Kidney (tissue), 14 donors: ENCODE measurements around the gene C17orf107. TPM values are rescaled to one million over a fixed set of nuclear protein-coding genes. Genes with fewer than 3 reads are reported as not detected.
A peak's percentile ranks its signal among the peaks of the same experiment; 100 is the strongest.

Experiments
- DNase-seq, 5 donors: peaks; one replicate each; pipeline ENCODE4 v3.0.0-alpha.2; 2013 to 2020
- FAIRE-seq: peaks from 2 replicates; lab custom pipeline; 2012; peaks lifted over from hg19 to GRCh38; lab: Jason Lieb, UNC
- H3K27ac ChIP-seq, 2 donors: one replicate each; pipeline ENCODE4 v1.7.0; 2013; ENCODE audit warnings: low read depth in 2 of 2, low read length in 2 of 2, inconsistent platforms in 1 of 2
- H3K27me3 ChIP-seq: one replicate; pipeline ENCODE4 v1.7.1; 2013; ENCODE audit warnings: low read length, inconsistent platforms; ENCODE audit not compliant: control insufficient read depth, insufficient read depth
- H3K36me3 ChIP-seq, 3 donors: one replicate each; pipeline versions ENCODE4 v1.7.0 to v1.7.1; 2013; ENCODE audit warnings: low read length in 3 of 3, control low read depth in 1 of 3, inconsistent platforms in 1 of 3; ENCODE audit not compliant: insufficient read depth in 3 of 3, control insufficient read depth in 2 of 3
- H3K4me1 ChIP-seq, 3 donors: one replicate each; pipeline versions ENCODE4 v1.7.0 to v1.7.1; 2013; ENCODE audit warnings: low read length in 3 of 3, inconsistent platforms in 1 of 3, low read depth in 1 of 3; ENCODE audit not compliant: control insufficient read depth in 2 of 3, insufficient read depth in 2 of 3
- H3K4me3 ChIP-seq, 3 donors: one replicate each; pipeline versions ENCODE4 v1.7.0 to v1.8.1; 2013; ENCODE audit warnings: low read length in 3 of 3, control low read depth in 1 of 3, inconsistent platforms in 1 of 3
- H3K9ac ChIP-seq, 3 donors: one replicate each; pipeline versions ENCODE4 v1.7.0 to v1.7.1; 2013; ENCODE audit warnings: low read length in 3 of 3, control low read depth in 1 of 3, inconsistent platforms in 1 of 3
- H3K9me3 ChIP-seq, 3 donors: one replicate each; pipeline versions ENCODE4 v1.7.0 to v1.7.1; 2013; ENCODE audit warnings: low read length in 3 of 3, control low read depth in 1 of 3, inconsistent platforms in 1 of 3; ENCODE audit not compliant: control insufficient read depth in 2 of 3, insufficient read depth in 1 of 3
- intact Hi-C: fragments of 100-400 bp; cut with DNase I; formaldehyde crosslinking; loops from one replicate; pipeline ENCODE4 v1.11.1; 2022
- polyA plus RNA-seq: library from polyadenylated mRNA; stranded (reverse); fragments of 350-450 nt; fragmentation: Illumina TruSeq; extraction: RNeasy Lipid Tissue Mini Kit (QIAGEN cat#74804); gene quantifications from one replicate; pipeline ENCODE4 v1.2.3, GENCODE V29; 2014; ENCODE audit warnings: low read depth, low replicate concordance; ENCODE audit not compliant: insufficient read depth
- total RNA-seq: library from RNA; stranded (reverse); fragmentation: NEBNext Ultra II Directional; extraction: Animal tissue kit (Norgen Biotek cat#: 25700); gene quantifications from one replicate; pipeline ENCODE4 v1.2.1, GENCODE V29; 2021
- TF ChIP-seq, protein P1 (sequence below): IDR thresholded peaks from 3 replicates; pipeline ENCODE4 v1.5.1; 2012; ENCODE audit warnings: mild to moderate bottlenecking, moderate library complexity, borderline replicate concordance; ENCODE audit not compliant: insufficient read depth; ENCODE audit errors: extremely low read depth
- donor health status: control.
- donor health status: control.
- donor health status: control.
- donor health status: control.
- donor health status: control.
- donor health status: DM: yes; HTN: yes; CAD: no.
- donor health status: Normal renal cell carcinoma (clear cell type).

Gene C17orf107
- total and polyA plus RNA-seq, 2 donors from 2014 or later: 2.5 to 4.4 TPM

DNA sequence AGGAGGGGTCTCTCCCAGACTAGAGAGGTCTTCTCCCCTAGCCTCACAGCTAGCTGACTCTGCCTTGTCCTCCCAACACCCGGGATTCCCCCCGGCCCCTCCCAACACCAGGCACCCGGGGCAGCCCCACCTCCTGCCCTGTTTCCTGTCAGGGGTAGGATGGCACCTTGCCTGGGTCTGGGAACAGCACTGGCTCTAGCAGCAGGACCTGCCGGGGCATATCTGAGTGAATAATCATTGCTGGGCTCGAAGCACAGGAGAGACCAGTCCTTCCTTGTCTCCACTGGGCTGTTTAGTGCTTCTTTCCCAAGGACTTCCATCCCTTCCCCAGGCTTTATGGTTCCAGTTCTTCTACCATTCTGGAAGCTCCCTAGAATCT lies 40.5 kb upstream of the C17orf107 start:
- peaks cover 0 to 4% (median 0%) of the 10 kb centered on the region in 3 donors for H3K36me3 ChIP-seq
- FAIRE-seq (no peak), DNase-seq (peak in 1 of 5 donors; percentile 88)
- H3K9me3 ChIP-seq: no peaks in the 10 kb centered on the region
- TF ChIP-seq, protein P1, sequence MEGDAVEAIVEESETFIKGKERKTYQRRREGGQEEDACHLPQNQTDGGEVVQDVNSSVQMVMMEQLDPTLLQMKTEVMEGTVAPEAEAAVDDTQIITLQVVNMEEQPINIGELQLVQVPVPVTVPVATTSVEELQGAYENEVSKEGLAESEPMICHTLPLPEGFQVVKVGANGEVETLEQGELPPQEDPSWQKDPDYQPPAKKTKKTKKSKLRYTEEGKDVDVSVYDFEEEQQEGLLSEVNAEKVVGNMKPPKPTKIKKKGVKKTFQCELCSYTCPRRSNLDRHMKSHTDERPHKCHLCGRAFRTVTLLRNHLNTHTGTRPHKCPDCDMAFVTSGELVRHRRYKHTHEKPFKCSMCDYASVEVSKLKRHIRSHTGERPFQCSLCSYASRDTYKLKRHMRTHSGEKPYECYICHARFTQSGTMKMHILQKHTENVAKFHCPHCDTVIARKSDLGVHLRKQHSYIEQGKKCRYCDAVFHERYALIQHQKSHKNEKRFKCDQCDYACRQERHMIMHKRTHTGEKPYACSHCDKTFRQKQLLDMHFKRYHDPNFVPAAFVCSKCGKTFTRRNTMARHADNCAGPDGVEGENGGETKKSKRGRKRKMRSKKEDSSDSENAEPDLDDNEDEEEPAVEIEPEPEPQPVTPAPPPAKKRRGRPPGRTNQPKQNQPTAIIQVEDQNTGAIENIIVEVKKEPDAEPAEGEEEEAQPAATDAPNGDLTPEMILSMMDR: no peak
- H3K4me1 ChIP-seq: peaks cover 0 to 8% (median 4%) of the 10 kb centered on the region in 3 donors
- no peak overlapping the region for H3K9ac ChIP-seq
- peak overlapping the region; percentile 39 to 44 for H3K27ac ChIP-seq
- no peaks in the 10 kb centered on the region for H3K27me3 ChIP-seq
- intact Hi-C loops: no loop called here
- H3K4me3 ChIP-seq: no peak overlapping the region

DNA sequence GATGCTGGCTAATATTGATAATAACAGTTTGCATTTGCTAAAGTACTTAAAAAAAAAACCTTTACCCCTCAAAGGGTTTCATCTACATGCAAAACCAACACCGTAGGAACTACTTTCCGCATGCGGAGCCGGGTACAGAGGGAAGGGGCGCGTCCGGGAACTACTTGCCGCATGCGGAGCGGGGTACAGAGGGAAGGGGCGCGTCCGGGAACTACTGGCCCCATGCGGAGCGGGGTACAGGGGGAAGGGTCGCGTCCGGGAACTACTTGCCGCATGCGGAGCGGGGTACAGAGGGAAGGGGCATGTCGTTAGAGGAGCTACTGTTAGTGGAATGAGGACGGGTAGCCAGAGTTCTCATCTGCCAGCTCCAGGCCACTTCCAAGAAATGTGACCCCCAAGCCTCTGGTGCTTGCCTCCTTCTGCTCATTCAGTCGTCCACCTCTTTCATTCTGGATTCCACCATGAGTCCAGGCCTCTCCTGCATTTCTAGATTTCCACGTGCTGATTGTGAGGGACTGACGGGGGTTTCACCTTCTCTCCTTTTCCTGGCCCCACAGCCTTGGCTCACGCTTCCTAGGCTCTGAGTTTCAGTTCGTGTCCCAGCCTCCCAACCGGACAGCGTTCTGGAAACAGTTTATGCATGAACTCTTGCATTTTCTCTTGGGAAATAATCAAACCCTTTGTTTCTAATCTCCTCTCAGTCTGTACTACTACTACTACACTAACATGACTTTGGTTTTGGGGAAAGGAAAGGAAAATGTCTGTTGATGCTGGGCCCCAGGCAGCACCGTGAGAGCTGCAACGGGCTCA lies 39.3 kb upstream of the C17orf107 start:
- DNase-seq (no peak), FAIRE-seq (no peak)
- Histone ChIP-seq H3K4me1 (peaks cover 0 to 8% (median 4%) of the 10 kb centered on the region in 3 donors), H3K36me3 (peaks cover 0 to 4% (median 0%) of the 10 kb centered on the region in 3 donors), H3K27me3 (no peaks in the 10 kb centered on the region), H3K9me3 (no peaks in the 10 kb centered on the region), H3K9ac (no peak overlapping the region), H3K27ac (no peak overlapping the region), H3K4me3 (no peak overlapping the region)
- intact Hi-C loops: no loop called here
- TF ChIP-seq, protein P1: no peak

DNA sequence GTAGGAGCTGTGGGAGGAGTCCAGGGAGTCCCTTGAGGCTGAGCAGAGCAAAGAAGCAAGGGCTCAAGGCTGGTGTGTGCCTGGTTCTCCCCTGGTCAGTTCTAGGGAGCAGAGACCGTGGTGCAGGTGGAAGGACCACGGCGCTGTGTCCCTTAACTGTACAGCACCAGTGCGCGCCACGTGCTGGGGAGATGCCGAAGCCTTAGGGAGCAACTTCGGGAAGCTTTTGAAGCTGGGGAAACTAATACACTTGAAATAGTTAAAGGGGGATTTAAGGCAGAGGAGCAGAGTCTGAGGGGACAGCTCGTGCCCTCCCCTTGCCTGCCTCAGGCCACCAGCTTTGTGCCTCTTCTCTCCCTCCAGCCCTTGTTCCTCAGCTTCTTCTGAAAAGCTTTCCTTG lies 38.7 kb upstream of the C17orf107 start:
- H3K9ac ChIP-seq: no peak overlapping the region
- peaks cover 0 to 8% (median 4%) of the 10 kb centered on the region in 3 donors for H3K4me1 ChIP-seq
- TF ChIP-seq, protein P1: no peak
- H3K27me3 ChIP-seq: no peaks in the 10 kb centered on the region
- no peaks in the 10 kb centered on the region for H3K9me3 ChIP-seq
- H3K27ac ChIP-seq: no peak overlapping the region
- FAIRE-seq (no peak), DNase-seq (no peak)
- peaks cover 0 to 4% (median 0%) of the 10 kb centered on the region in 3 donors for H3K36me3 ChIP-seq
- intact Hi-C loops: no loop called here
- no peak overlapping the region for H3K4me3 ChIP-seq
